K562 (cell line): Measurements from ENCODE around the gene PPP4R3A. TPM values are rescaled to one million over a fixed set of nuclear protein-coding genes. Genes with fewer than 3 reads are reported as not detected.

Experiments used
- ATF6 ChIP-seq: sonication (generic); formaldehyde crosslinking; IDR thresholded peaks from 2 replicates; pipeline ENCODE4 v1.4.0; 2020; ENCODE audit warnings: mild to moderate bottlenecking, missing genetic modification reagents
- BMI1 ChIP-seq: fragments of 150-350 bp; IDR thresholded peaks from 2 replicates; pipeline ENCODE4 v1.6.1; 2014; ENCODE audit warnings: low read length
- BRD9 ChIP-seq: fragments of 450-650 bp; IDR thresholded peaks from 2 replicates; pipeline ENCODE4 v1.6.1; 2018; ENCODE audit warnings: low read depth; ENCODE audit not compliant: partially characterized antibody
- FOXM1 ChIP-seq, 2 experiments: fragments of 450-650 bp in 1 of 2; sonication (generic) in 1 of 2; formaldehyde crosslinking in 1 of 2; IDR thresholded peaks; 2 replicates each; pipeline versions ENCODE4 v1.6.1 to v1.9.0; 2017 to 2022; ENCODE audit warnings: low read depth in 2 of 2, mild to moderate bottlenecking in 2 of 2, missing genetic modification reagents in 1 of 2, moderate library complexity in 1 of 2
- IFI16 ChIP-seq: fragments of 250-450 bp; sonication (Bioruptor Pico); IDR thresholded peaks from 2 replicates; pipeline ENCODE4 v2.1.2; 2022; ENCODE audit warnings: mild to moderate bottlenecking, inconsistent platforms
- POLR2H ChIP-seq: IDR thresholded peaks from 2 replicates; pipeline ENCODE4 v1.6.1; 2016; ENCODE audit warnings: missing genetic modification characterization, low read depth, mild to moderate bottlenecking, control low read depth, missing compliant biosample characterization, moderate library complexity
- SP1 ChIP-seq: sonication (generic); formaldehyde crosslinking; IDR thresholded peaks from 2 replicates; pipeline ENCODE4 v1.8.1; 2022; ENCODE audit warnings: mild to moderate bottlenecking, missing genetic modification reagents
- SUPT5H ChIP-seq: fragments of 450-650 bp; IDR thresholded peaks from 2 replicates; pipeline ENCODE4 v1.6.1; 2016
- TEAD1 ChIP-seq, 2 experiments: fragments of 450-650 bp in 1 of 2; sonication (generic) in 1 of 2; formaldehyde crosslinking; IDR thresholded peaks; 2 replicates each; pipeline versions ENCODE4 v1.4.0 to v1.8.0; 2020 to 2022; ENCODE audit warnings: mild to moderate bottlenecking in 2 of 2, missing genetic modification reagents in 1 of 2
- ZBTB43 ChIP-seq: sonication (generic); formaldehyde crosslinking; IDR thresholded peaks from 2 replicates; pipeline ENCODE4 v1.8.0; 2023; ENCODE audit warnings: mild to moderate bottlenecking, missing genetic modification reagents
- ZNF280A ChIP-seq: fragments of 450-650 bp; IDR thresholded peaks from 2 replicates; pipeline ENCODE4 v1.6.1; 2018; ENCODE audit warnings: mild to moderate bottlenecking, low read depth; ENCODE audit not compliant: partially characterized antibody
- ZNF318 ChIP-seq, 2 experiments: fragments of 450-650 bp; IDR thresholded peaks; 2 replicates each; pipeline ENCODE4 v1.6.1; 2016; ENCODE audit warnings: mild to moderate bottlenecking in 2 of 2, borderline replicate concordance in 1 of 2, low read depth in 1 of 2, moderate library complexity in 1 of 2
- polyA plus RNA-seq, 8 experiments: library from polyadenylated mRNA; depleted of rRNA in 4 of 8; stranded (reverse) in 5 of 8; unstranded in 3 of 8; fragments of >200 nt; fragmentation: Nextera tagmentation in 2 of 8; fragmentation: Illumina TruSeq in 1 of 8; extraction: Ambion mirVana in 2 of 8; extraction: Trizol in 1 of 8; gene quantifications; 2 replicates each; pipeline versions ENCODE4 v1.2.1 to v1.2.3, GENCODE V29; 2011 to 2014; ENCODE audit warnings: inconsistent platforms in 1 of 8, missing spikeins in 1 of 8
- total RNA-seq, 7 experiments: library from RNA; depleted of rRNA in 6 of 7; stranded (reverse); fragments of >200 nt in 6 of 7; fragmentation: Illumina TruSeq in 2 of 7; extraction: Trizol in 2 of 7; gene quantifications; 2 replicates each; pipeline versions ENCODE4 v1.2.1 to v1.2.3, GENCODE V29; 2011 to 2021; ENCODE audit warnings: low replicate concordance in 1 of 7

Gene PPP4R3A
- total and polyA plus RNA-seq, 9 of the 15 experiments (the other 6 are each of a cell fraction or from before 2014, with no cell fraction given), result 9.5 to 54.9 (median 44.9) TPM

GRCh38 chr14:91510171-91511042 lies at the start of gene PPP4R3A (continued):
- TF ChIP-seq ZNF318 (IDR thresholded peaks at IDR 0.05; ENCODE audit: borderline replicate concordance in 1 of 2, low read depth in 1 of 2), result no peak
- TF ChIP-seq SUPT5H, result peak; percentile 89
- peak in 1 of 2 experiments; percentile 48; a peak in 1 of 4 replicates for TF ChIP-seq TEAD1 (CRISPR knock-in tag; IDR thresholded peaks at IDR 0.05)
- no peak for TF ChIP-seq IFI16
- TF ChIP-seq BRD9, result peak; percentile 41
- TF ChIP-seq POLR2H (tag), result peak; percentile 88
- TF ChIP-seq SP1, result peak; percentile 100
- TF ChIP-seq ATF6 (CRISPR knock-in tag), result no peak
- no peak for TF ChIP-seq ZNF280A
- TF ChIP-seq FOXM1 (IDR thresholded peaks at IDR 0.05; ENCODE audit: low read depth), result peak; percentile 28; the same call in 1 of the 2 replicates
- TF ChIP-seq FOXM1 (CRISPR knock-in tag; IDR thresholded peaks at IDR 0.05; ENCODE audit: low read depth), result no peak
- TF ChIP-seq BMI1, result no peak
- 0 out of 2 replicates have a peak, but pooled peaks have one; percentile 32 for TF ChIP-seq ZBTB43 (CRISPR knock-in tag)
